Measurements from ENCODE around the gene CTRB1.
A peak's percentile ranks its signal among the peaks of the same experiment; 100 is the strongest.
"Not testable (repeated sequence)": the region's sequence is repeated elsewhere in the genome, so short reads cannot be mapped to it uniquely, and the experiment has no call there.

CTRB1 gene

DNA sequence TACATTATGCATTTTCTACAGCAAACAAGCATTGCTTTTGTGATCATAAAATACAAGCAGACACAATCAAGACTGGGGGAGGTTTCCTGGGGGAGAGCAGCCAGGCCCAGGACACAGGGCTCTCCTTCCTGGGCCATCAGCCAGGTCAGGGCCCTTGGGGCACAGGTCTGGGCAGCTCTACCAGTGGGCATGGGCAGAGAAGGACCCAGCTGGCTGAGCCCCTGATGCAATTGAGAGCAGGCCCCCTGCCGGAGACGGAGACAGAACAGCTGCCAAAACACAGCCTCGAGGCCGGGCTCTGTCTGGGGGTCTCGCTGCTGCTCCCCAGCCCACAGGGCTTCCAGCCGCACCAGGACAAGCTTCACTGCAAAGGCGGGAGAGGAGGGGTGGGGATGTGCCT lies 21.8 kb downstream of the CTRB1 start:
- DNase-seq (ENCODE audit: low spot score): not testable (repeated sequence)

DNA sequence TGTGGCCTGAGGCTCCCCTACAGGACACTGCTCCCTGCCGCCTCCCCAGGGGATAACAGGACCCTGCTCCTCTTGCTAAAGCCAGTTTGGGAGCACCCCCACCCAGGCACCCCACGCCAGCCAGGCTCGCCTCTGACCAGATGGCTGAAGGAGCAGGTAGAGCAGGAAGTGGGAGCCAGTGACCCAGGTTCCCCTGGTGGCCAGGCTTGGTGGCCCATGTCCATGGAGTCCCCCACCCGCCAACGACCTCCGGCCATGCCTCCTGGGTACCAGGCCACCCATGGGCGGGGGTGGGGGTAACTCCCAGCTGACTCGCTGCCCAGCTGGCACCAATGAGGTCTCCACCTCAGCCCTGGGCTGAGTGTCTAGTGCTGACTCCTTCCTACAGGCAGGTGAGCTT lies 22.6 kb downstream of the CTRB1 start:
- no peak for DNase-seq (ENCODE audit: low spot score)

DNA sequence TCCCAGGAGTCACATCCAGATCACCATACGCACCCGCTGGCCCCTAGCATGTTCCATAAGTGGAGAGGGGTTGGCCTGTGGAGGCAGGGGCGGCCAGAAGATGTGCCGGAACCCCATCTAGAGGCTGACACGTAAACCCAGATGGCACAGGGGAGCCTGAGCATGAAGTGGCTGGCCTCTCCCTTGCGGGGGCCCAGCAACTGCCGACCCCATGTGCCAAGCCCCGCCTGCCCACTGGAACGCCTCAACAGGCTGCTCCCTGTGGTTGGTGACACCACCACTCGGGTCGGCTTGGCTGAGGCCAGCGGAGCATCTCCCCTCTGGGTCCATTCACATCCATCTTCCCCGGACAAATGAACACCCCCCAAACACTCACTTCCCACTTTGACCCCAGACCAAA lies 23.2 kb downstream of the CTRB1 start:
- DNase-seq (ENCODE audit: low spot score): no peak

DNA sequence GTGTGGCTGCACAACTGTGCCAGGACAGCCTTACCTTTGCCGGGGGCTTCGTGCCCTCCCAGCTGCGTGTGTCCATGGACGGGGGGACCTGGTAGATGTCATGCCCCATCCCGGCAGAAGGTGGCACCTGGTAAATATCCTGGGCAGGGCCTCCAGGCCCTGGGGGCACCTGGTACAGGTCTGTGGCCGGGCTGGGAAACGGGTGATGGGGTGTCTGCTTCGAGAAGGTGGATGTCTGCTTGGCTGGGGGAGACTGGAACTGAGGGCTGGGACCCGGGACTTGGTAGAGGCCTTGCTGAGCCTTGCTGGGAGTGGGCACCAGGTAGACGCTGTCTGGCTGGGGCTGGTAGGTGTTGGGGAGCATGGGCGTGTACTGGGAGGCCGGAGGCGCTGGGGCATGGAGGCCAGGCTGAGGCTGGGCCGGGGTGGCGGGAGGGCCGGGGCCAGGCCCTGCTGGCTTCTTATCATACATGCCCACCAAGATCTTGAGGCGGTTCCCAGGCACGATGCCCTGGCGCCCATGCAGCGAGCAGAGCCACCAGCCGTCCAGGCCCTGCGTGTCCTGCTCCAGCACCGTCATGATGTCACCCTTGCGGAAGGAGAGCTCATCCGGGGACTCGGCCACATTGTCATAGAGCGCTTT lies 23.8 kb downstream of the CTRB1 start:
- not testable (repeated sequence) for DNase-seq (ENCODE audit: low spot score)

DNA sequence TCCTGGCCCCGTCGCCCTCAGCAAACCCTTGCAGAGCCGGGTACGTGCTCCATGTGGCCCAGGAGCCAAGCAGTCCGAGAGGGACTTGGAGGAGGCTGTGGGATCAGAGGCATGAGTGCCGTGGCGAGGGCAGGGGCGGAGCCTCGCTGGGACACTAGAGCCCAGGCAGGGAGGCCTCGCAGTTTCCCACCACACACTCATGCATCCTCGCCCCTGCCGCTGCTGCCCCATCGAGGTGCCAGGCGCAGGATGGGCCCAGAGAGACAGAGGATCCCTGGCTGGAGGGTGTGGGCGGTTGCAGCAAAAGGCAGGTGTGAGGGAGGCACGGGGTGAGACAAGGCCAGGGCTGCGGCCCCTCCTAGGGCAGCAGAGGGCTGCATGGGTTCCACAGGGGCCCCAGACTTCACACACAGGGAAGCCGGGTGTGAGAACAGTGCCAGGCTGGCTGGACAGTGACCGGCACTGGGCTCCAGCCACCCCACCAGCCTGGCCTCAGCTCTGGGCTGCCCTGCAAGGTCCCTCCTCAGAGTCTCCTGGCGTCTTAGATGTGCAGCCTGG lies 25.0 kb downstream of the CTRB1 start:
- DNase-seq (ENCODE audit: low spot score): no peak

DNA sequence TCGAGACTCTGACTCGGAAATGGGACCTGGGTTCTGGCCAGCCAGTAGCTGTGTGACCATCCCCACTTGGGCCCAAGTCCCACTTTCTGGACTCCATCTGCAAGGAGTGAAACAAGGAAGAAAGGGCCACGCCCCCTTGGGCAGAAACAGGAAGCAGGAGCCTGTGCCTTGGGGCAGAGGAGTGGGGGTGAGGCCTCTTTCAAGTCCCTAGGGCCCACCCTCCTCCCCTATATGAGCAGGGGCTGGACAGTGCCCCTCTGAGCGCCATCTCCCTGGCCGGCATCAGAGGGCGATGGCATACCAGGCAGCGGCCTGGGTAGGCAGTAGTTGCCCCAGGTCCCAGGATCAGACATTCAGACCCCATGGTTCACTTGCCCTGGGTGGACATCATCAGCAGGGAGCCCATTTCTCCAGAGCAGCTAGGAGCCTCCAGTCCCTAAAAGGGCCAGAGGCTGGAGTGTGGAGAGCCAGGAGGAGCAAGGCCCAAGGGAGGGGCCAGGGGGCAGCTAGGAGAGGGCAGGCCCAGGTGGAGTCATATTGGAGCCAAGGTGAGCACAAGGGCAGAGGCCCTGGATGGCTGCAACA lies 25.5 kb downstream of the CTRB1 start:
- no peak for DNase-seq (ENCODE audit: low spot score)

DNA sequence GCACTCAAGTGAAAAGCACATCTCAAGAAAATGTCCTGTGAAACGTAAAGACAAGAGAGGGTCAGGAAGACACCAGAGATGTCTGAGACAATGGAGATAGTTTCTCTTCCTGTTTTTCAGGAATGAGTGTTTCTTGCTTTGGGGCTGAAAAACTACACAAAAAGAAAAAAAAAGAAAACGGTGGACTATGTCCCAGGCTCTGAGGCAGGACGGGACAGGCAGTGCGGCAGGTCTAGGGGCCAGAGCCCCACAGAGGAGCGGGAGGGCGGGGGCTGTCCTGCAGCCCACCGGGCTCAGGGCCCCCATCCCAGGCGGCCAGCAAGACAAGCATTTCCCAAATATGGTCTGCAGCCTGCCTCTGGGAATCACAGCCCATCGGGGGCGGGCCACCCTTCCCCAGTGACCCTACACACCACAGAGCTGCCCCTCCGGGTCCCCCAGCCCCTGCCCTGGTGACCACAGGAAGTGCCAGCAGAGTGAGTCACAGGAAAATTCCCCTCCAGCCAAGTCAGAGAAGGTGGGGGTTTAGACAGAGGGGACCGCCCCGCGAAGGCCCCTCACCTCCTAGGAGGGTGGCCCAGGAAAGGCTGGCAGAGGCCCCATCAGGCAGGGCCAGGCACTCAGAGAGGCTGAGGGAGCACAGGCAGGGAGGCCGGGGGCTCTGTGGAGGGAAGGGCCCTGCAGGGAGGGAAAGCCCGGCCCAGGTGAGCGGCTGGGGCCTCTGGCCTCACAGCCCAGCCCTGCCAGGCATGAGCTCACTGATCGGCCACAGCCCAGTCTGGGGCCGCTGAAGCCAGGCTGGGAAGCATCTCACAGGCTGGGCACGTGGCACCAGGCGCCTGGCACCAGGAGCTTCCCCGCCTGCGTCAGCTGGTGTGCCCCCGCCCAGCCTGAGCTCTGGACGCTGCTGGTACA lies 26.3 kb downstream of the CTRB1 start:
- DNase-seq (ENCODE audit: low spot score): peak; percentile 98

DNA sequence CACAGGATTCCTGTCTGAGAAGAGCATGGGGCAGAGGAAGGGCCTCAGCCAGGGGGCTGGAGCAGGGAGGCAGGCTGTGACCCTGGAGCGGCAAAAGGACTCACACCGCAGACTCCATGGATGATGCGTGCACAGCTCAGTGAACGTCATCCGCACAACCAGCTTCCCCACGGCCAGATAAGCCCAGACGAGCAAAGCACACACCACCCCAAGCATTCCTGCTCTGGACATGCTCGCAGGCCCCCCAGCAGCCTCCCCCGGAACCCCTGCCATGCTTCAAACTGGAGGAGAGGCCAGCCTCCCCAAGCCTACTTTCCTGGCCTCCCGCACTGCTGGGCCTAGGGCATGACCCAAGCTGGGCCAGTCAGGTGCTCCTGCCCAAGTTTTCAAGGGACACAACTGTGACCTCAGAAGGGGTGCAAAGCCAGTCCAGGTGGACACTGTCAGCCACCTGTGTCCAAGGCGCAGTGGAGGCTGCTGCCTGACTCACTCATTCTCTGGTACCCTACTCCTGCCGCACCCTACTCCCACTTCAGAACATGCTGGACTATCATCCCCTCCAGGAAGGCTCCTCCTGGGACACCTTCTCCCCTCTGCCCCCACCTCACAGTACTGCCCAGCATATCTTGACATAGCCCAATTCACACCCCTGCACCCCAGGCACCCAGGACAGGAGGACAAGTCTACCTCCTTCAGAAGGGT lies 27.9 kb downstream of the CTRB1 start:
- DNase-seq (ENCODE audit: low spot score): no peak

DNA sequence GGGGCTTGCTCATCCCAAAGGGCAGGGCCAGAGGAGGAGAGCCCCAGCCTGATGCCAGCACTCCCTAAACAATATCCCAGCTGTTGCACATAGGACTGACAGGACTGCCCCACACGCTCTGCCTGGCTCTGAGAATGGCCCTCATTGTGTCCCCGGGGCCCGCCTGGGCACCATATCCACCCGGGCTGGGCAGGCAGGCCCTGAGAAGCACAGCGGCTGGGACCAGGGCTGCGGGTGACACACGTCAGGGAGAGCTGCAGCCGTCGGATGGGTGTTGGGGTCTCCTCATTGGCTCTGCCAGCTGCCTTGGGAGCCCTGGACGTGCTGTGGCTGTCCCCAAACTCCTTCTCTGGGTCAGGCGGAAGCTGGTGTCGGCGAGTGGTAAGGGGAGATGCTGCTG lies 28.5 kb downstream of the CTRB1 start:
- peak; percentile 92 for DNase-seq (ENCODE audit: low spot score)

DNA sequence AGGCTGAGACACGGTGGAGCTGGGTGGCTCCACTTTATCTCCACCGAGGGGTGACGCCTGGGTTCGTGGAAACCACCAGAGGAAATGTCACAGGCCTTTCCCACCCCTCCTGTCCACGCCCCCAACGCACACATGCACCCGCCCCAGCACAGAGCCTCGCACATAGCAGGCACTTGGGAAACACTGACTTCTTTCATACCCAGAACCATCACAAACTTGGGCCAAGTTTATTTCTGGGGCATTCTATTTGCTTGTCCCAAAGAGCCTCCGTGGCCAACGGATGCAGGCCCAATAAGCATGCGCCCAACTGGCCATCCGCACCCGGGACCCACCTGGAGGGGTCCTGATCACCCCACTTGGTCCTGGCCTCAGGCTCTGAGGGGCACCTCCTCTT lies 29.4 kb downstream of the CTRB1 start:
- DNase-seq (ENCODE audit: low spot score): peak; percentile 88

DNA sequence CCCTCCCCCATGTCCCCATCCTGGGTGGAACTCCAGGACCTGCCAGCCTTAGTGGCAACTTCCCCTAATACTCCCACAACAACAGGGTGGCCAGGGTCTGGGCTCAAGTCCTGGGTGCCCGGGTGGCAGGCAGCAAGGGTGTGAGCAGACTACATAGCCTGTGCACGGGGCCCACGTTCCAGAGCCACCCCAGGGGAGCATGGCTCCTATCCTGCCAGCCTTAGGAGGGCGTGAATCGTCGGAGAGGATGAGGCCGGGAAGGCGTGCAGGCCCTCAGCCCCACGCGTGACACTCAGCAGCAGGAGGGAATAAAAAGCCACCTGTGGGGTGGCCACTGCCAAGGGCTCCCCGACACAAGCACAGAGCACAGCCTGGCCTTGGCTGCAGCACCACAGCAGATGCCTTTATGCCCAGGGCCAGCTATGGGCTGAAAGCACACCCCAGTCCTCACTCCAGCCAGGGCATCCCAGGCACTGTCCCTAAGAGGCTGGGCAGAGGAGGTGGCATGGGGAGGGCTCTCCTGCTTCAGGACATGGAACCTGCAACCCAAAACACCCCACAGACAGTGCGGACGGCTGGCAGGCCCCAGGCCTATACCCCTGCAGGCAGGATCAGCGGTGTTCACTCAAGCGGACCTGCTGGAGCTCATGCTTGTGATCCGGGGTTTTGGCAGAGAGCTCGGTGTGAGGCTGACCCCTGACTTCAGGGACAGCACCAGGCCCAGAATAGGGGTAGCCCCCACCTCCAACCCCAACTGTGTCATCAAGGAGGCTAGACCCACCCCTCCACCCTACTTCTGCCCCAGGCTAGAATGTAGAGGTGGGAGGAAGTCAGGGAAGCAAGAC lies 30.0 kb downstream of the CTRB1 start:
- DNase-seq (ENCODE audit: low spot score): no peak

DNA sequence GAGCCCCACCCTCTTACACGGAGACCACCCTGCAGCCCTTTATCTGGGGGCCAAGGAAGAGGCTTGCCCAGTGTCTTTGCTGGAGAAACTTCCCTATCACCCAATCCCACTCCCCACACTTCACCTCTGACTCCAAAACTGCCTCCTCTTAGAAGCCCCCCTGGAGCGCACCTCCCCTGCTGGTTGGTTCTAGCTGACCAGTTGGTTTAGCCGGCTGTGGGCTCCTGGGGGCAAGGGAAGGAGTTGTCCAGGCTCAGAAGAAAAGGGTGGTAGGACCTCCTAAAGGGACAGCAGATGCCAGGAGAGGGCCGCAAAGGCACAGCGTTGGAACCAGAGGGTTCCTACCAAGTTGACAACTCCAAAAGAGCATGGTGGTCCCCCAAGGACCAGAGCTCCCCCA lies 30.7 kb downstream of the CTRB1 start:
- no peak for DNase-seq (ENCODE audit: low spot score)

DNA sequence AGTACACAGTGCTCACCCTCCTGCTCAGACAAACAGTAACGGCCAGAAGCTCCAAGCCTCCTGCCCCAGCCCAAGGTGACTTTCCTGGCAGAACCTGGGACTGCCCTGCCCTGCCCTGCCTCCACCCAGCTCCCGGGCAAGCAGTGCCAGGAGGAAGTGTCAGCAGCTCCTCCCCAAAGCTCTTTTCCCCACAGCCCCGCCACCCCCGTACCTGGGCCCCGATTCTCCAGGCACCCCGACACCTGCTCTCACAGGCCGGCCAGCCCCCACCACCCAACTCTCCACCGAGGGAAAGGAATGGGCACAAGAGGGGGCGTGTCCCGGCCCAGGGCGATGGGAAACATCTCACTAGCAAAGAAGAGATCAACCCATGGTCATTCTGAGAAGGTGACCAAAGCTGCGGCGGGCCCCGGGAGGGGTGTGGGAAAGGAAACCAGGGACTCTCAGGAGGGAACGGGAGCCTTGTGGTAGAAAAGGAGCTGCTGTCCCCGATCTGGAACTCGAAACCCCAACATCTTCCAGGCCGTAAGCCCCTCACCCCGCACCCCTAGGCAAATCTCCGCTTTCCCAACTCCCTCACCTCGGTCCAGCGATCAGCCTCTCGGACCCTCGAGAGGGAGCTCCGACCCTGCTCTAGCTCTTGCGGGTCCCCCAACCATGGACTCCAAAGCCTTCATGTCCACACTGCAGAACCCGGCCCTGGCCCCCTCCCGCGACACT lies 31.5 kb downstream of the CTRB1 start:
- no peak for DNase-seq (ENCODE audit: low spot score)

DNA sequence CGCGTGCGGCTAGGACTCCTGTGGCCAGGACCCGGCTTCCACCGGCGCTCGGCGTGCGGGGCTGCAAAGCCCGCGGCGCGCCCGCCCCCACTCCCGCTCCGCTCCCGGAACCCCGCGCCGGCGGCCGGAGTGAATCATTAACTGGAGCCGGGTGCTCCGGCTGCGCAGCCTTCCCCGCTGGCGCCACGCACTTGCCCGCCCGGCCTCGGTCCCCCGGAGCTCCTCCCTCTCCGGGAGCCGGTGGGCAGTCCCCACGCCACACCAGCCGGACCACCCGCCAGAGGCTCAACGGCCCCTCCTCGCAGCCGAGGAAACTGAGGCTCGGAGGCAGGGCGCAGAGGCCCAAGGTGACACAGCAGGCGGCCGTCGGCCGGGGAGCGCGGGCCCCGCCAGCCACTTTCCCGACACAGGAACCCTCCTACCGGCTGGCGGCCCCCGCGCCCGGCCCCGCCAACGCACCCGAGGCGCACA lies 32.1 kb downstream of the CTRB1 start:
- DNase-seq (ENCODE audit: low spot score): no peak

DNA sequence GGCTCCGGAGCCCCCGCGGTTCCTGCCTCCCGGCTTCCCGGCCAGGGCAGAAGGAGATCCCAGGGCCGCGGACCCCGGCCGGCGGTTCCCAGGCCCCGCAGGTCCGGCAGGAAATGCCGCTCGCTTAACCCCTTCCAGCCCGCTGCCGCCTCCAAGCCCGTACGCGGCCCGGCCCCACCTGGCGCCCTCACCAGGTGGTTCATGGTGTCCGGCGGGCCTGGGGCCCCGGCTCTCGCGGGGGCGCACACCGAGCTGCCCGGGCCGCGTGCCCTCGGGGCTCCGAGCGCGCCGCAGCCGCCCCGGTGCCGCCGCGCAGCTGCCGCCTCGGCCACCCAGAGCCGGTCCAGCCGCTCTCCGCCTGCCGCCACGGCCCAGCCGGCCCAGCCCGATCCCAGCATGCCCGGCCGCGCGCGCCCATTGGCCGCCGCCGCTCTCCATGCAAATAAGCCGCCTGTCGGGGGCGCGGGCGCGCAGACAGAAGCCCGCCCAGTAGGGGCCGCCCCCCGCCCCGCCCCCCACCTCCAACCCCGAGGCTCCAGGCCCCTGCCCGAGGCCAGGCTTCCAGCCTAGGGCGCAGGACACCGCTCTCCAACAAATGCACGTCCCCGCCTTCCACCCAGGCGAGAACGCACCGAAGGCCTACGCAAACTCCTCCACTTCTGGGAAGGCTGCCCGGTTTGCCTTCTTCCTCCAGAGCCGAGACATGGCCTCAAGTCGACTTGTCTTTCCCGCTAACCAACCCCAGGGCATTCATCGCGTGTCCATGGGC lies 32.7 kb downstream of the CTRB1 start, which contains the start of gene BCAR1:
BCAR1 (minus strand) TSS at position 345 of the 769 bp plus-strand sequence; CDS start at position 203, 142 bp downstream.
- DNase-seq (ENCODE audit: low spot score): peak; percentile 91

DNA sequence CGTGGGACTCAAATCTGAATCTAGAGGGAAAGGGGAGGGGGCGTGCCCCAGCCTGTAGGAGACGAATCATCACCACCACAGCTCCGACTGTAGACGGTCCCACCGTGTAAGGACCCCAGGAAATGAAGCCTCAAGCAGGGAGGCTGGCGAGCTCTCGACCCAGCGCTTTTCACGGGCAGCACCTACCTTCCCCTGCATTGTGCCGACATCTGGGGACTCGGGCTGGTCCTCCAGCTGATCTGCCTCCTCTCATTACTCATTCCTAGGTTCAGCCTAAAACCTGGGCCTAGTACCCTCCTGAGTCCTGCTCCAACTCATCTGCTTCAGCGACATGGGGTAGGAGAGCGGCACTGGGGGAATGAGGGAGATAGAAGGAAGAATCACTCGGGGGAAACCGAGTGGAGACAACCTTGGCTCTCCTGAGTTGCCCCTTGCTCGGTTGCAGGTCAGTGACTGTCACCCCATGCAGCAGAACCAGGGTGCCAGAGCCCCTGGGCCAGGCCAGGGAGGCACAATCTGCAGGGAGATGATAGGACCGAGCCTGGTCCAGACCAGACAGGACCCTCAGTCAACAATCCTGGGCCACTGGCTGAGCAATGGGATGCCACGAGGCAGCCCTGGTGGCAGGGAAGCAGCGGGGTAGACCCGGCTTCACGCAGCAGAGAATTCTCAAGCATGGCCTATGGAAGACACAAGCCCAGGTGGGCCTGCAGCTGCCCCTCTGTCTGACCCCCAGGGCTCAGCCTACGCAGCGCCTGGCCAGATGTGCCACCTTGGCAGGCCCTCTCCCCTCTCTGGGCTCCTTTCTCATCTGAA lies 33.5 kb downstream of the CTRB1 start:
- no peak for DNase-seq (ENCODE audit: low spot score)

DNA sequence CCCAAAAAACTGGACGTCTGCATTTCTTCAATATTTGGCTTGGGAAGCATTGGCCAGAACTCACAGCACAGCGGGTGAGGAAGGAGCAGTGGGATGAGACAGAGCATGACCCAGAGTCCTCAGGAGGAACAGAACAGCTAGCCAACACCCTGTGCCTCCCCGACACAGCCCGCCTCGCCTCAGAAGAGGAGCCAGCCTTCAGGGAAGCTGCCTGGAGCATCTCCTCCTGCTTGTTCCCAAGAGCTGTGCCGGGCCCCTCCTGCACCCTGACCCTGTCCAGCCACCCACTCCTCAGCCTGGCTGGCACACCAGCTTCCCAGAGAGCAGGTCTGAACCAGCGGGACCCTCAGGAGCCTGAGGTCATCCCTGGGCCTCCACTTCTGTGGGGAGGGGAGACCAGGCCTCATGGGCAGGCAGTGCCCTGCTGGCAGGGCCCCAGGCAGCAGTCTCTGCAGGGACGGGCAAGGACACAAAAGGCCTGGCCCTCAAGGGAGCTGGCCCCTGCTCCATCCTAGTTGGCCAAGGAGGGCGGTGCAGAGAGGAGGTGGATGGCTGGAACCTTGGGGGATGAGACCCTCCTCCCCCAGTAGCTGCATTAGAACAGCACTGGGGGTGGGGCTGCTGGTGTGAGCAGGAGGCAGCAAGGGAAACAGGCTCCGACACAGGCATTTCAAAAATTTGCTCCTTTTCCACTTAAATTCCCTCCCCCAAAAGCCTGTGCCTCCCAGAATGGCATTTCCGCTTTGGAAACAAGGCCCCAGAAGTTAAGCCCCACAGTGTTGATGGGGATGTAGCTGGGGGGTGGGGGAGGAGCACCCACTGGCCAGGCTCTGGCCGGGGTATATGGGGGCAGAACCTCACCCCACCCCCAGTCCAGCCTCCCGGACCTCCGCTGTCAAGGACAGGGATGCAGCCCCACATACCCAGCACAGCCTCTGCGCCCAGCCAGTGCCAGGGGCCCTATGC lies 34.4 kb downstream of the CTRB1 start:
- DNase-seq (ENCODE audit: low spot score): no peak

Measured in Ammon's horn (tissue), 1 donor.